GM19025 (cell line): ENCODE data around the gene HSPB7.
"Not testable (repeated sequence)": the region's sequence is repeated elsewhere in the genome, so short reads cannot be mapped to it uniquely, and the experiment has no call there.

Experiments used
- ATAC-seq: cut with Tn5 transposase; IDR thresholded peaks from one replicate; pipeline ENCODE4 v1.9.1; 2021; ENCODE audit warnings: mild to moderate bottlenecking, low read depth, moderate library complexity; ENCODE audit not compliant: unreplicated experiment

HSPB7 gene

GRCh38 chr1:16009678-16010077, 8.2 kb downstream of the HSPB7 start:
- ATAC-seq: no peak

- ATAC-seq: no peak
These were observed 8.8 kb downstream of the HSPB7 start for GRCh38 chr1:16009030-16009460.

- ATAC-seq: no peak
These were observed 10.0 kb downstream of the HSPB7 start for GRCh38 chr1:16007671-16008341.

- no peak for ATAC-seq
These were observed 11.0 kb downstream of the HSPB7 start for GRCh38 chr1:16006552-16007485.

- no peak for ATAC-seq
These were observed 11.8 kb downstream of the HSPB7 start for GRCh38 chr1:16006010-16006409.

GRCh38 chr1:16005597-16005996, 12.2 kb downstream of the HSPB7 start:
- ATAC-seq: no peak

- ATAC-seq: not testable (repeated sequence)
These were observed 16.6 kb downstream of the HSPB7 start for GRCh38 chr1:16001274-16001673.

- ATAC-seq: no peak
These were observed 18.9 kb downstream of the HSPB7 start for GRCh38 chr1:15998929-15999328.

GRCh38 chr1:15997637-15998280, 20.1 kb downstream of the HSPB7 start:
- no peak for ATAC-seq

GRCh38 chr1:15997076-15997585, 20.7 kb downstream of the HSPB7 start:
- no peak for ATAC-seq

GRCh38 chr1:15994590-15995351, 23.1 kb downstream of the HSPB7 start:
- no peak for ATAC-seq

- no peak for ATAC-seq
These were observed 23.8 kb downstream of the HSPB7 start for GRCh38 chr1:15994081-15994480.

GRCh38 chr1:15993666-15994065, 24.2 kb downstream of the HSPB7 start:
- no peak for ATAC-seq

- ATAC-seq: no peak
These were observed 25.0 kb downstream of the HSPB7 start for GRCh38 chr1:15992582-15993500.

GRCh38 chr1:15992187-15992553, 25.7 kb downstream of the HSPB7 start:
- ATAC-seq: no peak

- ATAC-seq: no peak
These were observed 26.2 kb downstream of the HSPB7 start for GRCh38 chr1:15991427-15992186.

- ATAC-seq: no peak
These were observed 28.1 kb downstream of the HSPB7 start for GRCh38 chr1:15989776-15990175.

- ATAC-seq: no peak
These were observed 28.7 kb downstream of the HSPB7 start for GRCh38 chr1:15988856-15989736.
